Stimulated activated CD4-positive, alpha-beta T cell treated with anti-CD3 and anti-CD28 coated beads, Interleukin-15, amount 100 ng/mL, for 48 hours (primary cell): ENCODE results near the gene SULT1A1.
"Not testable (repeated sequence)": the region's sequence is repeated elsewhere in the genome, so short reads cannot be mapped to it uniquely, and the experiment has no call there.

Source experiments
- DNase-seq, 2 donors: peaks; one replicate each; pipeline ENCODE4 v3.0.0-alpha.2; 2020; ENCODE audit warnings: low read depth in 2 of 2

The SULT1A1 gene

DNA sequence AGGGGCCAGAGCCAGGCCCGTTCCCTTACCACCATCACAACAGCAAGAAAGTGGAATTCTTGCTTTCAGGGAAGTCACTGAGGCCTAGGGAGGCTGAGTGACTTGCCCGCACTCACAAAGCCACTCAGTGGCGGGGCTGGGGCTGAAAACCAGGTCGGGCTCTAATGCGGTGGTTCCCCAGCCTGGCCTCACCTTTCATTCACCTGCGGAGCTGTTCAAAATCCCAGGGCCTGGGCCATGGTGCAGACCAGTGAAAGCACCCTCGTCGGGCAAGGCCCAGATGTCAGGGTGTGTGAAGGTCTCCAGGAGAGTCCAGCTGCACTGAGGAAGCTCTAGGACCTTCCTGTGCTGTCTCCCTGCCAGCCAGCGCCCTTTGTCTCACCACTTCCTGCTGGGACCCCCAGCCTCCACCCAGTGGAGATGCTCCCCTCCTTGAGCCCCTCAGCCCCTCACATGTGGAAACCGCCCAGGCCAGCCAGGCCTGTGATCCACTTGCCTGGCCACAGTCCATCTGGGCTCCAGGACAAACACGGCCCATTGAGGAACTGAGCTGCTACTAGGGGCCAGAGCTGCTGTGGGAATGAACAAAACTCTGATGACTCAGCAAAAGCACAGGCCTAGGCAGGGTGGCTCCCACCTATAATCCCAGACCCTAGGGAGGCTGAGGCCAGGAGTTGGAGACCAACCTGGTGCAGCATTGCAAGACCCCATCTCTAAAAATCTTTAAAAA, 812 bp downstream of the SULT1A1 start:
- not testable (repeated sequence) for DNase-seq

GRCh38 chr16:28608496-28608808, 1.4 kb downstream of the SULT1A1 start:
- DNase-seq, result not testable (repeated sequence)

DNA sequence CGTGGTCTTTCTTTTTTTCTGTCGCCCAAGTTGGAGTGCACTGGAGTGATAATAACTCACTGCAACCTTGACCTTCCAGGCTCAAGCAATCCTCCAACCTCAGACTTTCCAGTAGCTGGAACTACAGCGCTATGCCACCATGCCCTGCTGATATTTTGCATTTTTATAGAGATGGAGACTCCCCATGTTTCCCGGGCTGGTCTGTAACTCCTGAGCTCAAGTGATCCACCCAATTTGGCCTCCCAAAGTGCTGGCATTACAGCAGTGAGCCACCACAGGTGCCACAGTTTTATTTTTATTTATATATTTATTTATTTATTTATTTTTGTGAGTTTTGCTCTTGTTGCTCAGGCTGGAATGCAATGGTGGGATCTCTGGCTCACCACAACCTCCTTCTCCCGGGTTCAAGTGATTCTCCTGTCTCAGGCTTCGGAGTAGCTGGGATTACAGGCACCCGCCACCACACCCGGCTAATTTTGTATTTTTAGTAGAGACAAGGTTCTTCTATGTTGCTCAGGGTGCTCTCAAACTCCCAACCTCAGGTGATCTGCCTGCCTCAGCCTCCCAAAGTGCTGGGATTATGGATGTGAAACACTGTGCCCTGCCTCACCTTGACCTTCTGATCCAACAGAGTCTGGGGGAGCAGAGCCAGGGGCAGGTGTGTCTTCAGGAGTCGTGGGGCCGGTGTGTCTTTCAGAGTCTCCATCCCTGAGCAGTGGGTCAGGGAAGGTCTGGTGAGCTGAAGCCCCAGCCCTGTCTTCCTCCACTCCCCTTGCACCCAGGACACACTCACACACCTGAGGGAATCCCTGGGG, 2.0 kb downstream of the SULT1A1 start:
- not testable (repeated sequence) for DNase-seq

DNA sequence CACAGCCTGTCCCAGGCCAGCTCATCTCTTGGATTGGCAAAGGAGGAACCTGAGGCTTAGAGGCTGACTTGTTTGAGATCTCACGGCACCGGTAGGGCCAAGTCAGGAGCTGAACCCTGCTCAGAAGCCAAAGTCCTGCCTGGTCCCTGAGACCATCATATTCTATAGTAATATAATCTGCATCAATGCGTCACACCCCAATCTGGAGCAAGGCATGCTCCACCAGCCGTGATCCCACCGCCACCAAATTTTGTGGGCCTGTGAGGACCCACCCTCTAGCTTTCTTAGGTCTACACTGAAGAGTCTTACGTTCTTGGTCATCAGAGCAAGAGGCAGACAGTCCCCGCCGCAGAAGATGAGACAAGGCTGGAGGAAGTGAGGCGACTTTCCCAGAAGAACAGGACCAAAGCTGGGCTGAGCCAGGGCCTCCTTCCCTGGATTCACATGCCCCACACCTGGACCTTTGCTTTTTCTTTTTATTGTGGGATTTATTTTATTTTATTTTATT, 2.7 kb downstream of the SULT1A1 start:
- no peak for DNase-seq

DNA sequence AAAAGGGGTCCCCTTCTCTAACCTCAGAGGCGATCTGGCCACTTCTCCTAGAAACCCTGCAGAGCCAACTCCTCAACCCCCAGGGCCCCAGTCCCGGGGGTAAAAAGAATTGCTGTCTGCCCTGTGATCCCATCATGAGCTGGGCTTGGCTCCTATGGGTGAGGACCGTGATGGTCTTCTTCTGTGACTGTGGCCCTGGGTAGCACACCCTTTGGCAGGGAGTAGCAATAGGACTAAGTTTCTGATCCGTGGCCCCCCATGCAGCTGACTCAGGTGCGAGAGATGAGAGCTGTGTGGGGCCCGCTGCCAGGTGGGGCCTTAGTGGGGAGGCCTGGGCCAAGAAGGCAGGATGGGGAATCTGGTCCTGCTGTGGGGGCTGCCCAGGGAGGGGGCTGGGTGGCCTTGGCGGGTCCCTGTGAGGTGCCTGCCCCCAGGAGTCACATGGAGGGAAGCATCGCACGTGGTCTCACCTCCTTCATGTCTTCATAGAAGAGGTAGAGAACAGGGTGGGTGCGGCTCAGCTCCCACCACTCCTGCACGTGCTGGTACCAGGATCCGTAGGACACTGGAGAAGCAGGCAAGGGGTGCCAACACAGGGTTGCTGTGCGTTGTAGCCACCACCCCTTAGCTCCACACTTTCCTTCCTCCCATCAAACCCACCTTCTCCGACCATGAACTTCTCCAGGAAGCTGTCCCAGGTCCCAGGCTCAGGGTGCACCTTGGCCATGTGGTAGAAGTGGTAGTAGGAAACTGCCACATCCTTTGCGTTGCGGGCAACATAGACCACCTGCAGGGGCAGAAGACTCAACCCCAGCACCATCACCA, 3.3 kb downstream of the SULT1A1 start:
- DNase-seq, result no peak

- no peak for DNase-seq
Measured at GRCh38 chr16:28604186-28604565, 5.7 kb downstream of the SULT1A1 start.

DNA sequence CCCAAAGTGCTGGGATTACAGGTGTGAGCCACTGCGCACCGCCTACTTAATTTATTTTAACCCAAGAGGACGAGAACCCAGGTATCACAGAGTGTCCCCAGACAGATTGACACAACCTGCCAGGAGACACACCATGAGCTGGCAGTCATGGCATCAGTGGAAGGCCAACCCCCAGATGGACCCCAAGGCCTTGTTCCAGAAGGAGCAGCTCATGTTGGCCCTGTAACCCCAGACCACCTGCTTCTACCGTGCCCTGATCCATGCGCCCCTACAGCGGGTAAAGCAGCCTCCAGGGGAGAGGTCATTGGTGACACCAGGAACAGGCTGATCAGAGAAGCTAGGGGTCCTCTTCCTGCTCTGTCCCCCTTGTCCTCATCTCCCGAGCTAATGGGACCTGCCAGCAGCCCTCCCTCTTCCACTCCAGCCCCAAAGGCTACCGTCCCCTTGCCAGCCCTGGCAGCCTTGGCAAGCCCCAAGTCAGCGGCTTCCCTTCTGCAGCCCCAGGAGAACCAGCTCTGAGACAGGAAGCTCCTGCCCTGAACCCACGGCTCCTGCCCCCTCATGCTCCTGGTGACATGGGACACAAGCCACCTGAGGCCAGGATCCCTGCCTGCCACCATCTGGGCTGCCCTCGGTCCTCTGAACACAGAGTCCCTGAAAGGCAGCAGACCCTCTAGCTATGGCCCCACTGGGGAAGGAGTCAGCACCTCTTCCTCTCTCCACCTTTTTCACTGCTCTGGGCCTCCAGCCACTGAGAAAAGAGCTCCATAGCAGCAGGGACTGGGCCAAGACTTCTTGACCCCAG, 6.3 kb downstream of the SULT1A1 start:
- no peak for DNase-seq

GRCh38 chr16:28602529-28602928, 7.3 kb downstream of the SULT1A1 start:
- DNase-seq, result no peak

GRCh38 chr16:28602062-28602461, 7.8 kb downstream of the SULT1A1 start:
- not testable (repeated sequence) for DNase-seq

DNA sequence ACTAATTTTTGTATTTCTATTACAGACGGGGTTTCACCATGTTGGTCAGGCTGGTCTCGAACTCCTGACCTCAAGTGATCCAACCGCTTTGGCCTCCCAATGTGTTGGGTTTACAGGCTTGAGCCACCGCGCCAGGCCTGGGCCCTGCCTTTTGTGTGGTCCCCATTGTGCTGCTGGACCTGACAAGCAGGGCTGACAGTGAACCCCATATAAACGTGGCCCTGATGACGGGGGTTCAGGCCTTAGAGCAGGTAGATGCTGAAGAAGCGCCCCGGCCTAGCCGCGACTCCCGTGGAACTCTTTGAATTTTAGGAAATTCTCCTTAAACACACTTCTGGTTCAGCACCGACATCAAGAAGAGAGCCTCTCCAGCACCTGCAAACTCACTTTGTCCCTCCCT, 8.3 kb downstream of the SULT1A1 start:
- not testable (repeated sequence) for DNase-seq

DNA sequence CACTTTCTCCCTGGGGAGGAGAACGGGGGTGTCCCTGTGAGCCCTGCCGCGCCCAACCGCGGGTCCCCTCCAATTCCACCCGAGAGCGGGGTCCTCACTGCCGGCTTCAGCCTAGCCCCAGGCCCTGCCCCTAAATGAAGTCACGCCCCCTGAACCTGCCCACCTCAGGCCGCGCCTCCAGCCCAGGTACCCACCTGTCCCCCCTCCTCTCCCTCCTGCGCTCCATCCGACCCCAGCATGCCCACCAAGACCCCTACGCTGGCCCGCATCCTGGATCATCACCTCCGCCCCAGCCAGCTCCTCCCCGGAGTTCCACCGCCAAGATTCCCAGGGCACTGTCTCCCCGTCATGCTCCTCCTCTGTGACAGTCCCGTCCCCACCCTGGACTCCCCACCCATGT, 8.9 kb downstream of the SULT1A1 start:
- DNase-seq, result not testable (repeated sequence)

DNA sequence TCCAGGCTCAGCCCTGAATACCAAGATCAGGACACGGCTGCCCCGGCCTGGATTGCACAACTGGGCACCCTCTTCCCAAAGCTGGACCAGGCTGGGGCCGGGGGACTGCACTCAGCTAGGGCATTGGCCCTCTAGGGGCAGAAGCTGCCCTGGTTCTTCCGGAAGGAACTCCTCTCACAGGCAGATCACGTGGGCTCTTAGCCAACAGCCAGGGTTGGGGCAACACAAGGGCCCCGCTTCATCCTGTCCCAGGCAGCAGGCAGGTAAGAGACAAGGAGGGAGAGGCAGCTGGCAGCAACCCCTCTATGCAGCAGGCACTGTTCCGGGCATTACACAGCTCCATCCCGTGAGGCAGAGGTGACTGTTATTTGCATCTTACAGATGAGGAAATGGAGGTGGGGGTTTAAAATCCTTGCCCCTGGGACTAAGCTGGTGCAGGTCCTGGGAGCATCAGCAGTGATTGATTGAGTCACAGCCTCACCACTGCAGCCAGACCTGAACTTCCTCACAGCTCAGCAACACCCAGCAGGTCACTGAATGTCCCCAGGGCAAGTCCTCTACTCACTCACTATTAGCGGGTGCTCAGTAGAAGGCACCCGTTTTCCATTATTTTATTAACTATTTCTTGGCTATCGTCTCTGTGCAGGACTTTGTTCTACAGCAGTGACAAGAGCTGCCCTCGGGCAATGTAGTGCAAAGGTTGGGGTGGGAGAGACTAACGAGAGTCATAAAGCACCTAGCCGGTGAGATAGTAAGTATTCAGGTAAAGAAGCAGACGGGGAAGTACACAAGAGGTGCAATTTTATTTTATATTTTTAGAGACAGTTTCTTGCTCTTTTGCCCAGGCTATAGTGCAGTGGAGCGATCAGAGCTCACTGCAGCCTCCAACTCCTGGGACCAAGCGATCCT, 10.2 kb downstream of the SULT1A1 start:
- not testable (repeated sequence) for DNase-seq

DNA sequence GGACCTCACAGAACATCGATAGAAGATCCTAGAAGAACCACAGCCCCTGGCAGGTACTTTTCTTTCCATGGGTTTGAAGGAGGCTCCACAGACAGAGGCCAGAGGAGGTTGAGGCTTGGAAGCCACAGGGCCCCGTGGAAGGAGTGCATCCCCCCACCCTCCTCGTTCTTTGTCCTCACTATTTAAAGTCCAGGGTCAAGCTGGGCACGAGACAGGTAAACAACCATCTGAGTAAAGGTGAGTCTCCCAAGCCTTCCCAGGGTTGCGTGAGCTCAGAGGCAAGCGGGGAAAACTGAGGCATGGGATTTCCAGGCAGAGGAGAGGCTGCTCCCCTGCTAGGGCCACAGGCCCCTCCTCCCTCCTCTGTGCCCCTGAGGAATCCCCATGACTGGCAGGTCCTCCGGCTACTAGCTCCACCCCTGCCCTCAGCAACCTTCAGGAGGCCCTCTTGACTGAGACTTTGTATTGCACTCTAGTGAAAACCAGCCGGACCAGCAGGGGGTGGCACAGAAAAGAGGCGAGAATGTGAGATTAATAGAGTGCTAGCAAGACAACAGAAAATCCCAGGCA, 12.1 kb downstream of the SULT1A1 start:
- DNase-seq, result no peak

GRCh38 chr16:28596840-28597691, 12.8 kb downstream of the SULT1A1 start, which contains the start of gene SULT1A2:
SULT1A2 (minus strand) TSS chr16:28597050; CDS start chr16:28595930, 1,120 bp downstream.
- DNase-seq, result no peak

- DNase-seq, result no peak
Measured at GRCh38 chr16:28596115-28596630, 13.7 kb downstream of the SULT1A1 start.

GRCh38 chr16:28595451-28595850, 14.4 kb downstream of the SULT1A1 start:
- DNase-seq, result not testable (repeated sequence)

- no peak for DNase-seq
Measured at GRCh38 chr16:28592979-28593553, 16.8 kb downstream of the SULT1A1 start.

DNA sequence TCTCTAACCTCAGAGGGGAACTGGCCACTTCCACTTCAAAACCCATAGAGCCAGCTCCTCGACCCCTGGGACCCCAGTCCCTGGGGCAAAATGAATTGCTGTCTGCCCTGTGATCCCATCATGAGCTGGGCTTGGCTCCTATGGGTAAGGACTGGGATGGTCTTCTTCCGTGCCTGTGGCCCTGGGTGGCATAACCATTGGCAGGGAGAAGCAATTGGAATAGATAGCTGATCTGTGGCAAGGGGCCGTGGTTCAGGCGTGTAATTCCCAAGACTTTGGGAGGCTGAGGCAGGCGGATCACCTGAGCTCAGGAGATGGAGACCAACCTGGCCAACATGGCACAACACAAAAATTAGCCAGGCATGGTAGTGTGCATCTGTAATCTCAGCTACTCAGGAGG, 17.3 kb downstream of the SULT1A1 start:
- DNase-seq, result no peak
